IMR-90 (cell line): ENCODE results near the gene IFT52. TPM values are rescaled to one million over a fixed set of nuclear protein-coding genes. Genes with fewer than 3 reads are reported as not detected.

ENCODE experiments used
- ATAC-seq: fragments of 200-7000 bp; cut with Tn5 transposase; 2 replicates; pipeline ENCODE4 v1.9.1; 2020; ENCODE audit warnings: low read depth, mild to moderate bottlenecking, moderate library complexity
- BruUV-seq: library from RNA; stranded (reverse); fragments of 400-500 nt; replicated peaks from 2 replicates; lab custom pipeline; 2021; lab: Mats Ljungman, UMichigan
- CTCF ChIA-PET: fragments of 300-600 bp; formaldehyde crosslinking; extraction: SDS; loops from one replicate; lab custom pipeline; 2021; ENCODE audit warnings: antibody characterized with exemption; lab: Yijun Ruan, JAX
- POLR2A ChIA-PET: fragments of 300-600 bp; sonication (Branson Sonifier 250); formaldehyde crosslinking; loops from one replicate; lab custom pipeline; 2022; ENCODE audit warnings: antibody characterized with exemption; ENCODE audit not compliant: unreplicated experiment; lab: Charles Lee
- DNase-seq: peaks from one replicate; pipeline ENCODE4 v3.0.0; 2013
- H2AFZ ChIP-seq: replicated peaks from 2 replicates; pipeline ENCODE3; 2013; ENCODE audit warnings: low read length, mild to moderate bottlenecking; ENCODE audit not compliant: poor library complexity
- H2AK5ac ChIP-seq: 2 replicates; pipeline ENCODE4 v1.6.1; 2013; ENCODE audit warnings: low read depth, low read length, inconsistent platforms
- H2AK9ac ChIP-seq: replicated peaks from 2 replicates; pipeline ENCODE3; 2013; ENCODE audit warnings: mild to moderate bottlenecking, low read depth, low read length, moderate library complexity; ENCODE audit not compliant: poor library complexity
- H2BK120ac ChIP-seq: 2 replicates; pipeline ENCODE4 v1.6.1; 2013; ENCODE audit warnings: low read depth, low read length, inconsistent platforms
- H2BK15ac ChIP-seq: 3 replicates; pipeline ENCODE4 v1.6.1; 2013; ENCODE audit warnings: low read depth, low read length, inconsistent platforms
- H2BK20ac ChIP-seq: 2 replicates; pipeline ENCODE4 v1.6.1; 2013; ENCODE audit warnings: low read depth, mild to moderate bottlenecking, inconsistent platforms, low read length, moderate library complexity
- H2BK5ac ChIP-seq: 2 replicates; pipeline ENCODE4 v1.6.1; 2013; ENCODE audit warnings: mild to moderate bottlenecking, low read depth, low read length, inconsistent platforms; ENCODE audit not compliant: poor library complexity, severe bottlenecking
- H3K14ac ChIP-seq: replicated peaks from 2 replicates; pipeline ENCODE4 v1.6.1; 2013; ENCODE audit warnings: low read depth, low read length, inconsistent platforms
- H3K18ac ChIP-seq: 2 replicates; pipeline ENCODE4 v1.6.1; 2013; ENCODE audit warnings: low read depth, low read length, control low read depth
- H3K23ac ChIP-seq: 2 replicates; pipeline ENCODE4 v1.6.1; 2013; ENCODE audit warnings: low read depth, low read length, inconsistent platforms
- H3K27ac ChIP-seq: 2 replicates; pipeline ENCODE4 v1.5.1; 2013; ENCODE audit warnings: mild to moderate bottlenecking, control low read depth, low read length; ENCODE audit not compliant: insufficient read depth
- H3K27me3 ChIP-seq: 2 replicates; pipeline ENCODE4 v1.6.1; 2013; ENCODE audit warnings: low read length; ENCODE audit not compliant: control insufficient read depth, insufficient read depth
- H3K36me3 ChIP-seq: 2 replicates; pipeline ENCODE4 v1.6.1; 2013; ENCODE audit warnings: low read length, mixed read lengths; ENCODE audit not compliant: control insufficient read depth, insufficient read depth
- H3K4ac ChIP-seq: 2 replicates; pipeline ENCODE4 v1.6.1; 2013; ENCODE audit warnings: low read depth, low read length, inconsistent platforms
- H3K4me1 ChIP-seq: 2 replicates; pipeline ENCODE4 v1.6.1; 2013; ENCODE audit warnings: low read length, mixed read lengths; ENCODE audit not compliant: control insufficient read depth, insufficient read depth
- H3K4me2 ChIP-seq: 2 replicates; pipeline ENCODE4 v1.6.1; 2013; ENCODE audit warnings: low read depth, mild to moderate bottlenecking, control low read depth, low read length, moderate library complexity
- H3K4me3 ChIP-seq: 2 replicates; pipeline ENCODE4 v1.5.1; 2013; ENCODE audit warnings: low read depth, mild to moderate bottlenecking, control low read depth, low read length, moderate library complexity; ENCODE audit not compliant: insufficient read depth
- H3K56ac ChIP-seq: 2 replicates; pipeline ENCODE4 v1.6.1; 2013; ENCODE audit warnings: low read length, inconsistent platforms; ENCODE audit not compliant: insufficient read depth; ENCODE audit errors: extremely low read depth
- H3K79me1 ChIP-seq, 2 experiments: 2 replicates each; pipeline ENCODE4 v1.6.1; 2013; ENCODE audit warnings: low read length in 2 of 2, inconsistent platforms in 1 of 2, low read depth in 1 of 2
- H3K9ac ChIP-seq: 2 replicates; pipeline ENCODE4 v1.6.1; 2013; ENCODE audit warnings: low read depth, low read length, control low read depth
- H3K9me1 ChIP-seq: 2 replicates; pipeline ENCODE4 v1.6.1; 2013; ENCODE audit warnings: low read length, inconsistent platforms; ENCODE audit not compliant: insufficient read depth
- H3K9me3 ChIP-seq: 2 replicates; pipeline ENCODE4 v1.6.1; 2013; ENCODE audit warnings: low read length; ENCODE audit not compliant: control insufficient read depth, insufficient read depth
- H4K20me1 ChIP-seq: 2 replicates; pipeline ENCODE4 v1.6.1; 2013; ENCODE audit warnings: low read length, inconsistent platforms; ENCODE audit not compliant: insufficient read depth
- H4K5ac ChIP-seq: 2 replicates; pipeline ENCODE4 v1.6.1; 2013; ENCODE audit warnings: mild to moderate bottlenecking, low read depth, low read length, control low read depth
- H4K8ac ChIP-seq, 2 experiments: 2 replicates each; pipeline ENCODE4 v1.6.1; 2013; ENCODE audit warnings: low read depth in 2 of 2, low read length in 2 of 2, control low read depth in 1 of 2, inconsistent platforms in 1 of 2
- H4K91ac ChIP-seq: 2 replicates; pipeline ENCODE4 v1.6.1; 2013; ENCODE audit warnings: low read depth, low read length, inconsistent platforms; ENCODE audit not compliant: insufficient read depth
- BHLHE40 ChIP-seq: fragments of 150-350 bp; IDR thresholded peaks from 2 replicates; pipeline ENCODE4 v1.6.1; 2016; ENCODE audit warnings: mild to moderate bottlenecking, low read depth, low read length
- CHD1 ChIP-seq: IDR thresholded peaks from 2 replicates; pipeline ENCODE4 v1.6.1; 2012; ENCODE audit warnings: low read depth, low read length, improper control_type of control experiment
- MAZ ChIP-seq: IDR thresholded peaks from 2 replicates; pipeline ENCODE4 v1.6.1; 2012; ENCODE audit warnings: low read depth, mild to moderate bottlenecking, low read length, improper control_type of control experiment, moderate library complexity, borderline replicate concordance
- RAD21 ChIP-seq: IDR thresholded peaks from 2 replicates; pipeline ENCODE4 v1.6.1; 2012; ENCODE audit warnings: low read length, improper control_type of control experiment
- WGBS, 2 experiments: methylation state at CpG; one replicate each; pipeline versions ENCODE4 v1.1.5 to v1.1.7; 2013; ENCODE audit warnings: missing lambda C conversion rate in 2 of 2; ENCODE audit not compliant: insufficient read length in 1 of 2; ENCODE audit errors: extremely low coverage in 2 of 2; 5-methylcytosine and 5-hydroxymethylcytosine counted together
- dilution Hi-C: fragments of 300-500 bp; cut with HindIII; formaldehyde crosslinking; loops from one replicate; pipeline ENCODE4 v1.14.3; 2018; ENCODE audit warnings: low sequenced_read_pairs; ENCODE audit not compliant: unreplicated experiment
- in situ Hi-C: fragments of 300-500 bp; cut with MboI; formaldehyde crosslinking; loops from 3 replicates; pipeline ENCODE4 v1.14.3; 2019; ENCODE audit warnings: low sequenced_read_pairs, inconsistent platforms, mixed read lengths
- intact Hi-C: fragments of 100-400 bp; cut with micrococcal nuclease; formaldehyde crosslinking; loops from 2 replicates; pipeline ENCODE4 v1.10.0; 2022
- polyA plus RNA-seq, 3 experiments: library from polyadenylated mRNA; depleted of rRNA; stranded (reverse); fragments of >200 nt; gene quantifications; 2 replicates each; pipeline ENCODE4 v1.2.3, GENCODE V29; 2012; ENCODE audit warnings: low replicate concordance in 1 of 3
- total RNA-seq: library from RNA; depleted of rRNA; stranded (reverse); fragments of >200 nt; gene quantifications from 2 replicates; pipeline ENCODE4 v1.2.3, GENCODE V29; 2012

Gene IFT52
- total and polyA plus RNA-seq, 2 of the 4 experiments (the other 2 are of a cell fraction), result 31.2 to 55.6 TPM

- Histone ChIP-seq H2BK5ac (no peak overlapping the region), H4K5ac (no peak overlapping the region), H2BK120ac (no peak overlapping the region), H3K14ac (no peak overlapping the region), H3K4me3 (no peak overlapping the region), H3K36me3 (peaks cover 24% of the 10 kb centered on the region), H3K4me2 (no peak overlapping the region), H3K9me3 (no peaks in the 10 kb centered on the region), H4K20me1 (no peaks in the 10 kb centered on the region), H3K18ac (no peak overlapping the region), H3K23ac (no peak overlapping the region), H3K4ac (no peak overlapping the region), H3K56ac (no peak overlapping the region), H2BK15ac (no peak overlapping the region), H3K27me3 (no peaks in the 10 kb centered on the region), H2AK5ac (no peak overlapping the region), H2AFZ (no peak overlapping the region), H3K4me1 (no peaks in the 10 kb centered on the region), H3K9ac (no peak overlapping the region), H3K9me1 (no peaks in the 10 kb centered on the region), H2AK9ac (no peak overlapping the region), H4K91ac (no peak overlapping the region), H2BK20ac (no peak overlapping the region), H3K79me1 (no peaks in the 10 kb centered on the region), H3K27ac (no peak overlapping the region), H4K8ac (no peak overlapping the region)
- in situ Hi-C loops (no loop called here), dilution Hi-C loops (no loop called here), intact Hi-C loops (no loop called here)
- TF ChIP-seq RAD21 (no peak), BHLHE40 (no peak), MAZ (no peak), CHD1 (no peak)
- no CpG with 5 or more reads among the region's 4 CpGs for WGBS, 2 experiments
- CTCF ChIA-PET, result no interaction called here
- no TSS peak for BruUV-seq
- POLR2A ChIA-PET, result no interaction called here
- no peak for DNase-seq
- no peak for ATAC-seq
These were observed 51.8 kb downstream of the IFT52 start for GRCh38 chr20:43642548-43642947.
